ENCODE data around the gene MAP2K4.

DNA sequence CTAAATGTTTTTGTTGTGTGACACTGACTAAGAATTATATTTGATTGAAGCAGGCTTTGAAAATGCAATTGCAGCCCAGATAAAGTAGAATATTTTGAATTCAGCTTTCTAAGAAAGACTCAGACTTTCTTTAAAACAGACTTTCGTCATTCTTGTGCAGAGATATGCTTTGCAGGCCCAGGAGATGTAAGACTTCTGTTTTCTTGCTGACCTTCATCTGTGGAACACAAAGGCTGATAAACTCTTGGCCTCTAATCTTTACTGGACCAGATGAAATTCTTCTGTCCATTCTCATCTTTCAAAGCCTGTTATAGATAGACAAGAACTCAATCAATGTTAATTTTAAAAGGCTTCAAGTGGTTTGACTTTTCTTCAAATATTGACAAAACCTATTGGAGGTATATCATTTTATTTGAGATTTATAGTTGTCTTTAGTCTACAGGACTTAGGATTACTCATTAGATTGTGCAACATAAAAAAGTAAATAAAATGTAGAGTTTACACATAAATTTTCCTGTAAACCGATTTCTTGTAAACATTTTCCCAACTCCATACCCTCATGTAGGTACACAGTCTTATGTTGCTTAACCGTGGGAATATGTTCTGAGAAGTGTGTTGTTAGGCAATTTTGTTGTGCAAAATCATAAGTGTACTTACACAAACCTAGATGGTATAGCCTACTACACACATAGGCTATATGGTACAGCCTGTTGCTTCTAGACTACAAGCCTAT lies 94.2 kb downstream of the MAP2K4 start:
- TF ChIP-seq SOX15 (CRISPR knock-in tag; IDR thresholded peaks at IDR 0.05) = no peak
- TF ChIP-seq ATF1 (CRISPR knock-in tag; IDR thresholded peaks at IDR 0.05) = no peak
- TF ChIP-seq, protein P1, sequence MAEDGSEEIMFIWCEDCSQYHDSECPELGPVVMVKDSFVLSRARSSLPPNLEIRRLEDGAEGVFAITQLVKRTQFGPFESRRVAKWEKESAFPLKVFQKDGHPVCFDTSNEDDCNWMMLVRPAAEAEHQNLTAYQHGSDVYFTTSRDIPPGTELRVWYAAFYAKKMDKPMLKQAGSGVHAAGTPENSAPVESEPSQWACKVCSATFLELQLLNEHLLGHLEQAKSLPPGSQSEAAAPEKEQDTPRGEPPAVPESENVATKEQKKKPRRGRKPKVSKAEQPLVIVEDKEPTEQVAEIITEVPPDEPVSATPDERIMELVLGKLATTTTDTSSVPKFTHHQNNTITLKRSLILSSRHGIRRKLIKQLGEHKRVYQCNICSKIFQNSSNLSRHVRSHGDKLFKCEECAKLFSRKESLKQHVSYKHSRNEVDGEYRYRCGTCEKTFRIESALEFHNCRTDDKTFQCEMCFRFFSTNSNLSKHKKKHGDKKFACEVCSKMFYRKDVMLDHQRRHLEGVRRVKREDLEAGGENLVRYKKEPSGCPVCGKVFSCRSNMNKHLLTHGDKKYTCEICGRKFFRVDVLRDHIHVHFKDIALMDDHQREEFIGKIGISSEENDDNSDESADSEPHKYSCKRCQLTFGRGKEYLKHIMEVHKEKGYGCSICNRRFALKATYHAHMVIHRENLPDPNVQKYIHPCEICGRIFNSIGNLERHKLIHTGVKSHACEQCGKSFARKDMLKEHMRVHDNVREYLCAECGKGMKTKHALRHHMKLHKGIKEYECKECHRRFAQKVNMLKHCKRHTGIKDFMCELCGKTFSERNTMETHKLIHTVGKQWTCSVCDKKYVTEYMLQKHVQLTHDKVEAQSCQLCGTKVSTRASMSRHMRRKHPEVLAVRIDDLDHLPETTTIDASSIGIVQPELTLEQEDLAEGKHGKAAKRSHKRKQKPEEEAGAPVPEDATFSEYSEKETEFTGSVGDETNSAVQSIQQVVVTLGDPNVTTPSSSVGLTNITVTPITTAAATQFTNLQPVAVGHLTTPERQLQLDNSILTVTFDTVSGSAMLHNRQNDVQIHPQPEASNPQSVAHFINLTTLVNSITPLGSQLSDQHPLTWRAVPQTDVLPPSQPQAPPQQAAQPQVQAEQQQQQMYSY (CRISPR knock-in tag; IDR thresholded peaks at IDR 0.05) = no peak
- TF ChIP-seq ZNF219 (CRISPR knock-in tag; IDR thresholded peaks at IDR 0.05; ENCODE audit: borderline replicate concordance) = no peak
- no peak for TF ChIP-seq ZNF416 (CRISPR knock-in tag; IDR thresholded peaks at IDR 0.05)
- no peak for TF ChIP-seq ZNF423 (CRISPR knock-in tag; IDR thresholded peaks at IDR 0.05)
- no peak for TF ChIP-seq IRF2 (CRISPR knock-in tag; IDR thresholded peaks at IDR 0.05; ENCODE audit: borderline replicate concordance, low read depth)
- TF ChIP-seq RELA (CRISPR knock-in tag; IDR thresholded peaks at IDR 0.05; ENCODE audit: borderline replicate concordance) = no peak
- TF ChIP-seq TEAD4 (CRISPR knock-in tag; IDR thresholded peaks at IDR 0.05) = no peak
- TF ChIP-seq, protein P2, sequence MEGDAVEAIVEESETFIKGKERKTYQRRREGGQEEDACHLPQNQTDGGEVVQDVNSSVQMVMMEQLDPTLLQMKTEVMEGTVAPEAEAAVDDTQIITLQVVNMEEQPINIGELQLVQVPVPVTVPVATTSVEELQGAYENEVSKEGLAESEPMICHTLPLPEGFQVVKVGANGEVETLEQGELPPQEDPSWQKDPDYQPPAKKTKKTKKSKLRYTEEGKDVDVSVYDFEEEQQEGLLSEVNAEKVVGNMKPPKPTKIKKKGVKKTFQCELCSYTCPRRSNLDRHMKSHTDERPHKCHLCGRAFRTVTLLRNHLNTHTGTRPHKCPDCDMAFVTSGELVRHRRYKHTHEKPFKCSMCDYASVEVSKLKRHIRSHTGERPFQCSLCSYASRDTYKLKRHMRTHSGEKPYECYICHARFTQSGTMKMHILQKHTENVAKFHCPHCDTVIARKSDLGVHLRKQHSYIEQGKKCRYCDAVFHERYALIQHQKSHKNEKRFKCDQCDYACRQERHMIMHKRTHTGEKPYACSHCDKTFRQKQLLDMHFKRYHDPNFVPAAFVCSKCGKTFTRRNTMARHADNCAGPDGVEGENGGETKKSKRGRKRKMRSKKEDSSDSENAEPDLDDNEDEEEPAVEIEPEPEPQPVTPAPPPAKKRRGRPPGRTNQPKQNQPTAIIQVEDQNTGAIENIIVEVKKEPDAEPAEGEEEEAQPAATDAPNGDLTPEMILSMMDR (IDR thresholded peaks at IDR 0.05) = no peak
- TF ChIP-seq CBFB (CRISPR knock-in tag; IDR thresholded peaks at IDR 0.05; ENCODE audit: low read depth) = no peak
